Stimulated activated CD4-positive, alpha-beta T cell treated with anti-CD3 and anti-CD28 coated beads, Interleukin-2, amount 100 ng/mL, for 48 hours (primary cell): ENCODE data around the gene VWA3B.
"Not testable (repeated sequence)": the region's sequence is repeated elsewhere in the genome, so short reads cannot be mapped to it uniquely, and the experiment has no call there.

Experiments used
- DNase-seq, 2 donors: peaks; one replicate each; pipeline ENCODE4 v3.0.0-alpha.2; 2020

The VWA3B gene

GRCh38 chr2:98086491-98087446 is at the start of gene VWA3B:
Gene VWA3B (plus strand): TSS chr2:98087167. CDS start chr2:98093093, 5,926 bp downstream.
- peak; percentile 51 to 57 for DNase-seq

- DNase-seq: no peak
Observed at GRCh38 chr2:98037206-98037605, 49.8 kb upstream of the VWA3B start.

- DNase-seq: no peak
Observed at GRCh38 chr2:98037666-98038336, 49.2 kb upstream of the VWA3B start.

GRCh38 chr2:98039085-98039756 is 47.7 kb upstream of the VWA3B start:
- no peak for DNase-seq

- DNase-seq: no peak
Observed at GRCh38 chr2:98040331-98040939, 46.5 kb upstream of the VWA3B start.

- no peak for DNase-seq
Observed at GRCh38 chr2:98043101-98043500, 43.9 kb upstream of the VWA3B start.

GRCh38 chr2:98044730-98045129 is 42.2 kb upstream of the VWA3B start:
- not testable (repeated sequence) for DNase-seq

GRCh38 chr2:98050070-98050469 is 36.9 kb upstream of the VWA3B start:
- no peak for DNase-seq

GRCh38 chr2:98058191-98058975 is 28.6 kb upstream of the VWA3B start:
- DNase-seq: no peak

- no peak for DNase-seq
Observed at GRCh38 chr2:98060277-98060676, 26.7 kb upstream of the VWA3B start.

- no peak for DNase-seq
Observed at GRCh38 chr2:98063291-98063854, 23.6 kb upstream of the VWA3B start.

- DNase-seq: no peak
Observed at GRCh38 chr2:98065808-98066207, 21.2 kb upstream of the VWA3B start.

- DNase-seq: no peak
Observed at GRCh38 chr2:98067160-98067559, 19.8 kb upstream of the VWA3B start.

GRCh38 chr2:98070081-98070480 is 16.9 kb upstream of the VWA3B start:
- no peak for DNase-seq

GRCh38 chr2:98072442-98072841 is 14.5 kb upstream of the VWA3B start:
- DNase-seq: no peak

- DNase-seq: no peak
Observed at GRCh38 chr2:98078701-98079100, 8.3 kb upstream of the VWA3B start.

- DNase-seq: no peak
Observed at GRCh38 chr2:98084151-98084868, 2.7 kb upstream of the VWA3B start.

GRCh38 chr2:98084869-98085238 is 2.1 kb upstream of the VWA3B start:
- no peak for DNase-seq

GRCh38 chr2:98085649-98086048 is 1.3 kb upstream of the VWA3B start:
- DNase-seq: no peak

- no peak for DNase-seq
Observed at GRCh38 chr2:98087447-98088020, 567 bp downstream of the VWA3B start.

GRCh38 chr2:98088261-98088660 is 1.3 kb downstream of the VWA3B start:
- no peak for DNase-seq
